ENCODE measurements around the gene RAD51B. TPM values are rescaled to one million over a fixed set of nuclear protein-coding genes. Genes with fewer than 3 reads are reported as not detected.

The RAD51B gene
- total and polyA plus RNA-seq, 9 of the 15 experiments (the other 6 are each of a cell fraction or from before 2014, with no cell fraction given) = 8.5 to 17.3 (median 11.3) TPM

- TF ChIP-seq USF2 (CRISPR knock-in tag; IDR thresholded peaks at IDR 0.05) (no peak), ZNF212 (CRISPR knock-in tag; IDR thresholded peaks at IDR 0.05) (no peak), RBM34 (IDR thresholded peaks at IDR 0.05; ENCODE audit: borderline replicate concordance, insufficient read depth, low read length) (no peak), MCM2 (IDR thresholded peaks at IDR 0.05; ENCODE audit: low read depth) (no peak), TRIM25 (IDR thresholded peaks at IDR 0.05; ENCODE audit: borderline replicate concordance) (no peak)
Observed at GRCh38 chr14:68103853-68104252, 284.3 kb downstream of the RAD51B start (continued).

GRCh38 chr14:68104518-68104917 is 284.9 kb downstream of the RAD51B start:
- DNase-seq (ENCODE audit: extremely low read depth in 1 of 4, low spot score in 3 of 4) (no peak), ATAC-seq (no peak), FAIRE-seq (no peak)
- no peaks in the 10 kb centered on the region for H3K9me3 ChIP-seq (replicated peaks; ENCODE audit: control insufficient read depth, insufficient read depth, low read depth, low read length)
- H3K27ac ChIP-seq (ENCODE audit: extremely low read depth, low read depth, low read length) = no peak overlapping the region
- intact Hi-C loops (cut with micrococcal nuclease) (no loop called here), in situ Hi-C loops (cut with MboI) (no loop called here)
- ChIA-PET POLR2A (no interaction called here), CTCF (ENCODE audit: low intra/inter-chr PET ratio) (no interaction called here)
- H3K36me3 ChIP-seq (ENCODE audit: control insufficient read depth, insufficient read depth, low read length) = no peaks in the 10 kb centered on the region
- H4K20me1 ChIP-seq (replicated peaks; ENCODE audit: control insufficient read depth, insufficient read depth, low read length) = no peaks in the 10 kb centered on the region
- no peaks in the 10 kb centered on the region for H3K79me2 ChIP-seq (ENCODE audit: control insufficient read depth, insufficient read depth, low read length)
- no peaks in the 10 kb centered on the region; a peak in 1 of 5 replicates for H3K4me1 ChIP-seq (replicated peaks in 1 of 2; ENCODE audit: control insufficient read depth in 2 of 2, insufficient read depth in 2 of 2, low read length in 2 of 2)
- no peaks in the 10 kb centered on the region for H3K9me1 ChIP-seq (ENCODE audit: control insufficient read depth, insufficient read depth, low read length)
- no peak overlapping the region for H3K4me2 ChIP-seq (ENCODE audit: insufficient read depth, low read length)
- H3K27me3 ChIP-seq (ENCODE audit: control insufficient read depth in 2 of 2, insufficient read depth in 2 of 2, low read length in 2 of 2) = no peaks in the 10 kb centered on the region
- WGBS (ENCODE audit: insufficient coverage, low coverage, missing lambda C conversion rate) = 0% methylated on average over 1 of the region's 1 CpG
- H3K9ac ChIP-seq (ENCODE audit: insufficient read depth in 1 of 2, low read depth in 2 of 2, low read length in 2 of 2) = no peak overlapping the region
- H3K4me3 ChIP-seq = no peak overlapping the region
- no TSS peak for BruUV-seq (replicated peaks)
- H2AFZ ChIP-seq (ENCODE audit: low read depth, low read length) = no peak overlapping the region
- no peak for TF ChIP-seq PCBP1 (IDR thresholded peaks at IDR 0.05; ENCODE audit: low read depth, low read length, poor library complexity, severe bottlenecking)
- no peak for TF ChIP-seq KDM5B (IDR thresholded peaks at IDR 0.05; ENCODE audit: insufficient replicate concordance, low read depth, low read length)
- no peak for TF ChIP-seq POLR2AphosphoS5 (IDR thresholded peaks at IDR 0.05; ENCODE audit: control insufficient read depth, insufficient read depth, low read depth, low read length)
- TF ChIP-seq PREB (CRISPR knock-in tag; IDR thresholded peaks at IDR 0.05) = no peak
- no peak for TF ChIP-seq LCOR (CRISPR knock-in tag; IDR thresholded peaks at IDR 0.05)
- no peak for TF ChIP-seq GATA2 (CRISPR knock-in tag; IDR thresholded peaks at IDR 0.05)
- no peak for TF ChIP-seq ETV5 (CRISPR knock-in tag; IDR thresholded peaks at IDR 0.05; ENCODE audit: low read depth)
- no peak for TF ChIP-seq ZNF717 (CRISPR knock-in tag; IDR thresholded peaks at IDR 0.05)
- TF ChIP-seq EHMT2 (IDR thresholded peaks at IDR 0.05) = no peak
- TF ChIP-seq ZBTB9 (CRISPR knock-in tag; IDR thresholded peaks at IDR 0.05) = no peak
- no peak for TF ChIP-seq LEF1 (IDR thresholded peaks at IDR 0.05)
- TF ChIP-seq RB1 (IDR thresholded peaks at IDR 0.05; ENCODE audit: low read depth) = no peak

Data from K562 (cell line).